ENCODE measurements around the gene KCNQ5.
A peak's percentile ranks its signal among the peaks of the same experiment; 100 is the strongest.

The KCNQ5 gene

GRCh38 chr6:73076211-73076954 lies 454.5 kb downstream of the KCNQ5 start:
- Histone ChIP-seq H3K27ac (ENCODE audit: poor library complexity, severe bottlenecking) (no peak overlapping the region), H3K9me3 (ENCODE audit: severe bottlenecking) (no peaks in the 10 kb centered on the region), H3K4me3 (ENCODE audit: severe bottlenecking) (no peak overlapping the region), H3K36me3 (ENCODE audit: low read depth) (no peaks in the 10 kb centered on the region), H3K4me1 (ENCODE audit: insufficient read depth, poor library complexity, severe bottlenecking) (peaks cover 17% of the 10 kb centered on the region), H3K27me3 (ENCODE audit: insufficient read depth, poor library complexity, severe bottlenecking) (no peaks in the 10 kb centered on the region)
- no peak for TF ChIP-seq CTCF (IDR thresholded peaks at IDR 0.05; ENCODE audit: poor library complexity, severe bottlenecking)
- no peak for DNase-seq (ENCODE audit: low spot score)
- ATAC-seq (ENCODE audit: low read depth): no peak

GRCh38 chr6:73078333-73078862 lies 456.5 kb downstream of the KCNQ5 start:
- peak overlapping the region; percentile 61 for H3K27ac ChIP-seq (ENCODE audit: poor library complexity, severe bottlenecking)
- H3K36me3 ChIP-seq (ENCODE audit: low read depth): no peaks in the 10 kb centered on the region
- DNase-seq (ENCODE audit: low spot score) (no peak), ATAC-seq (ENCODE audit: low read depth) (no peak)
- H3K4me1 ChIP-seq (ENCODE audit: insufficient read depth, poor library complexity, severe bottlenecking): peaks cover 17% of the 10 kb centered on the region
- no peak for TF ChIP-seq CTCF (IDR thresholded peaks at IDR 0.05; ENCODE audit: poor library complexity, severe bottlenecking)
- no peak overlapping the region for H3K4me3 ChIP-seq (ENCODE audit: severe bottlenecking)
- no peaks in the 10 kb centered on the region for H3K9me3 ChIP-seq (ENCODE audit: severe bottlenecking)
- no peaks in the 10 kb centered on the region for H3K27me3 ChIP-seq (ENCODE audit: insufficient read depth, poor library complexity, severe bottlenecking)

GRCh38 chr6:73078908-73079610 lies 457.2 kb downstream of the KCNQ5 start:
- no peaks in the 10 kb centered on the region for H3K36me3 ChIP-seq (ENCODE audit: low read depth)
- no peaks in the 10 kb centered on the region for H3K27me3 ChIP-seq (ENCODE audit: insufficient read depth, poor library complexity, severe bottlenecking)
- DNase-seq (ENCODE audit: low spot score): no peak
- peak overlapping the region; percentile 61 for H3K27ac ChIP-seq (ENCODE audit: poor library complexity, severe bottlenecking)
- no peak for TF ChIP-seq CTCF (IDR thresholded peaks at IDR 0.05; ENCODE audit: poor library complexity, severe bottlenecking)
- peaks cover 17% of the 10 kb centered on the region for H3K4me1 ChIP-seq (ENCODE audit: insufficient read depth, poor library complexity, severe bottlenecking)
- H3K4me3 ChIP-seq (ENCODE audit: severe bottlenecking): no peak overlapping the region
- H3K9me3 ChIP-seq (ENCODE audit: severe bottlenecking): no peaks in the 10 kb centered on the region
- 0 out of 3 replicates have a peak, but pooled peaks have one; percentile 25 for ATAC-seq (ENCODE audit: low read depth)

DNA sequence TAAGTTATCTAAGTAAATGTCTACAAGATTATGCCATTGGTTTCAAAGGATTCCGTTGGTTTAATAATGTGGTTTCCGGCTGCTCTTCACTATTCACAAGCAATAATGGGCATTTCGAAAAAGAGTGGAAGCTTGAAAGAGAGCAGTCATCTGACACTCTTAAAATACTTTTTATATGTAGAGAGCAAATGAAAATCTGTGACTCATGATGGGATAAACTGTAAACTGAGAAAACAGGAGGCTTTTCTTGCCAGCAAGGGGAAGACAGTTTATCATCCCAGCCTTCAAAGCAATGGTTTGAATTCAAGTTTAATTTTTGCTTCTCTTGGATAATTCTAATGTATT lies 457.7 kb downstream of the KCNQ5 start:
- no peaks in the 10 kb centered on the region for H3K9me3 ChIP-seq (ENCODE audit: severe bottlenecking)
- peak; percentile 80 for ATAC-seq (ENCODE audit: low read depth)
- DNase-seq (ENCODE audit: low spot score): no peak
- H3K36me3 ChIP-seq (ENCODE audit: low read depth): no peaks in the 10 kb centered on the region
- no peak overlapping the region for H3K4me3 ChIP-seq (ENCODE audit: severe bottlenecking)
- peak overlapping the region; percentile 61 for H3K27ac ChIP-seq (ENCODE audit: poor library complexity, severe bottlenecking)
- no peaks in the 10 kb centered on the region for H3K27me3 ChIP-seq (ENCODE audit: insufficient read depth, poor library complexity, severe bottlenecking)
- TF ChIP-seq CTCF (IDR thresholded peaks at IDR 0.05; ENCODE audit: poor library complexity, severe bottlenecking): no peak
- H3K4me1 ChIP-seq (ENCODE audit: insufficient read depth, poor library complexity, severe bottlenecking): peaks cover 17% of the 10 kb centered on the region

Measured in RWPE2 (cell line).